WTC11 (cell line): Measurements from ENCODE around the gene SAMD13. TPM values are rescaled to one million over a fixed set of nuclear protein-coding genes. Genes with fewer than 3 reads are reported as not detected.

ENCODE experiments used
- ATAC-seq: fragments of 200-7000 bp; cut with Tn5 transposase; 2 replicates; pipeline ENCODE4 v1.10.0; 2021; ENCODE audit warnings: mild to moderate bottlenecking, moderate library complexity
- CTCF ChIA-PET: fragments of 300-600 bp; sonication (Branson Sonifier 250); formaldehyde crosslinking; loops from one replicate; lab custom pipeline; 2021; ENCODE audit warnings: antibody characterized with exemption; lab: Charles Lee
- POLR2A ChIA-PET: fragments of 350-600 bp; sonication (Branson Sonifier 250); formaldehyde crosslinking; loops from one replicate; lab custom pipeline; 2021; ENCODE audit warnings: antibody characterized with exemption; lab: Charles Lee
- DNase-seq: peaks from one replicate; pipeline ENCODE4 v3.0.0; 2021; ENCODE audit warnings: low spot score
- H3K27ac Mint-ChIP-seq: 2 replicates; pipeline ENCODE4 v1.8.0; 2021; ENCODE audit warnings: mixed read lengths
- H3K27me3 Mint-ChIP-seq: 2 replicates; pipeline ENCODE4 v1.8.0; 2021; ENCODE audit warnings: low read depth, mild to moderate bottlenecking, moderate library complexity, mixed read lengths
- H3K36me3 Mint-ChIP-seq: 2 replicates; pipeline ENCODE4 v1.8.0; 2021; ENCODE audit warnings: mixed read lengths
- H3K4me1 Mint-ChIP-seq: 2 replicates; pipeline ENCODE4 v1.8.0; 2022; ENCODE audit warnings: mixed read lengths
- H3K4me3 Mint-ChIP-seq: 2 replicates; pipeline ENCODE4 v1.8.0; 2021; ENCODE audit warnings: mild to moderate bottlenecking, moderate library complexity, mixed read lengths
- H3K9me3 Mint-ChIP-seq: 2 replicates; pipeline ENCODE4 v1.8.0; 2021; ENCODE audit warnings: mixed read lengths
- AR ChIP-seq: fragments of 250-450 bp; sonication (Bioruptor Pico); IDR thresholded peaks from 2 replicates; pipeline ENCODE4 v1.9.0; 2021; ENCODE audit warnings: mild to moderate bottlenecking
- E2F1 ChIP-seq: sonication (generic); formaldehyde crosslinking; IDR thresholded peaks from 2 replicates; pipeline ENCODE4 v1.8.0; 2022; ENCODE audit warnings: mild to moderate bottlenecking, missing genetic modification reagents
- E2F4 ChIP-seq: sonication (generic); formaldehyde crosslinking; IDR thresholded peaks from 2 replicates; pipeline ENCODE4 v1.8.1; 2022; ENCODE audit warnings: low read depth, mild to moderate bottlenecking, moderate library complexity, missing genetic modification reagents, borderline replicate concordance
- GRHL2 ChIP-seq: fragments of 250-450 bp; sonication (Bioruptor Pico); IDR thresholded peaks from 2 replicates; pipeline ENCODE4 v1.8.0; 2022; ENCODE audit warnings: mild to moderate bottlenecking, moderate library complexity; ENCODE audit not compliant: insufficient replicate concordance, severe bottlenecking
- KAT7 ChIP-seq: sonication (generic); formaldehyde crosslinking; IDR thresholded peaks from 2 replicates; pipeline ENCODE4 v1.8.1; 2023; ENCODE audit warnings: missing genetic modification reagents, mild to moderate bottlenecking, borderline replicate concordance
- STAT6 ChIP-seq: sonication (generic); formaldehyde crosslinking; conservative IDR thresholded peaks from 2 replicates; pipeline ENCODE4 v1.8.1; 2023; ENCODE audit warnings: mild to moderate bottlenecking, low read depth, missing genetic modification reagents, moderate library complexity
- TCF7 ChIP-seq: sonication (generic); formaldehyde crosslinking; IDR thresholded peaks from 2 replicates; pipeline ENCODE4 v1.8.0; 2022; ENCODE audit warnings: mild to moderate bottlenecking, low read depth, missing genetic modification reagents, moderate library complexity
- TP53 ChIP-seq: sonication (generic); formaldehyde crosslinking; IDR thresholded peaks from 2 replicates; pipeline ENCODE4 v1.8.1; 2023; ENCODE audit warnings: mild to moderate bottlenecking, missing genetic modification reagents
- ZBTB21 ChIP-seq: sonication (generic); formaldehyde crosslinking; IDR thresholded peaks from 2 replicates; pipeline ENCODE4 v1.8.1; 2023; ENCODE audit warnings: mild to moderate bottlenecking, missing genetic modification reagents, borderline replicate concordance
- ZNF121 ChIP-seq: sonication (generic); formaldehyde crosslinking; IDR thresholded peaks from 2 replicates; pipeline ENCODE4 v1.8.0; 2023; ENCODE audit warnings: missing genetic modification reagents
- ZNF219 ChIP-seq: sonication (generic); formaldehyde crosslinking; IDR thresholded peaks from 2 replicates; pipeline ENCODE4 v1.8.0; 2023; ENCODE audit warnings: missing genetic modification reagents, mild to moderate bottlenecking, borderline replicate concordance
- ZNF396 ChIP-seq: fragments of 250-450 bp; sonication (Bioruptor Pico); IDR thresholded peaks from 2 replicates; pipeline ENCODE4 v1.8.0; 2021; ENCODE audit warnings: mild to moderate bottlenecking, moderate library complexity, borderline replicate concordance
- ZNF416 ChIP-seq: fragments of 250-450 bp; sonication (Bioruptor Pico); IDR thresholded peaks from 2 replicates; pipeline ENCODE4 v1.9.0; 2021; ENCODE audit warnings: mild to moderate bottlenecking, inconsistent platforms
- total RNA-seq: library from RNA; stranded (reverse); gene quantifications from 3 replicates; pipeline ENCODE4 v1.2.3, GENCODE V29; 2021
- TF ChIP-seq, protein P1 (sequence below): sonication (generic); formaldehyde crosslinking; IDR thresholded peaks from 2 replicates; pipeline ENCODE4 v1.8.1; 2023; ENCODE audit warnings: mild to moderate bottlenecking, missing genetic modification reagents, borderline replicate concordance

SAMD13 gene
- total RNA-seq, 1 experiment from 2014 or later, result 1.8 TPM

- TF ChIP-seq, protein P1, sequence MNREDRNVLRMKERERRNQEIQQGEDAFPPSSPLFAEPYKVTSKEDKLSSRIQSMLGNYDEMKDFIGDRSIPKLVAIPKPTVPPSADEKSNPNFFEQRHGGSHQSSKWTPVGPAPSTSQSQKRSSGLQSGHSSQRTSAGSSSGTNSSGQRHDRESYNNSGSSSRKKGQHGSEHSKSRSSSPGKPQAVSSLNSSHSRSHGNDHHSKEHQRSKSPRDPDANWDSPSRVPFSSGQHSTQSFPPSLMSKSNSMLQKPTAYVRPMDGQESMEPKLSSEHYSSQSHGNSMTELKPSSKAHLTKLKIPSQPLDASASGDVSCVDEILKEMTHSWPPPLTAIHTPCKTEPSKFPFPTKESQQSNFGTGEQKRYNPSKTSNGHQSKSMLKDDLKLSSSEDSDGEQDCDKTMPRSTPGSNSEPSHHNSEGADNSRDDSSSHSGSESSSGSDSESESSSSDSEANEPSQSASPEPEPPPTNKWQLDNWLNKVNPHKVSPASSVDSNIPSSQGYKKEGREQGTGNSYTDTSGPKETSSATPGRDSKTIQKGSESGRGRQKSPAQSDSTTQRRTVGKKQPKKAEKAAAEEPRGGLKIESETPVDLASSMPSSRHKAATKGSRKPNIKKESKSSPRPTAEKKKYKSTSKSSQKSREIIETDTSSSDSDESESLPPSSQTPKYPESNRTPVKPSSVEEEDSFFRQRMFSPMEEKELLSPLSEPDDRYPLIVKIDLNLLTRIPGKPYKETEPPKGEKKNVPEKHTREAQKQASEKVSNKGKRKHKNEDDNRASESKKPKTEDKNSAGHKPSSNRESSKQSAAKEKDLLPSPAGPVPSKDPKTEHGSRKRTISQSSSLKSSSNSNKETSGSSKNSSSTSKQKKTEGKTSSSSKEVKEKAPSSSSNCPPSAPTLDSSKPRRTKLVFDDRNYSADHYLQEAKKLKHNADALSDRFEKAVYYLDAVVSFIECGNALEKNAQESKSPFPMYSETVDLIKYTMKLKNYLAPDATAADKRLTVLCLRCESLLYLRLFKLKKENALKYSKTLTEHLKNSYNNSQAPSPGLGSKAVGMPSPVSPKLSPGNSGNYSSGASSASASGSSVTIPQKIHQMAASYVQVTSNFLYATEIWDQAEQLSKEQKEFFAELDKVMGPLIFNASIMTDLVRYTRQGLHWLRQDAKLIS (CRISPR knock-in tag), result no peak
- TF ChIP-seq ZNF416, result no peak
- no peak for TF ChIP-seq TCF7 (CRISPR knock-in tag)
- TF ChIP-seq KAT7 (CRISPR knock-in tag), result no peak
- no peak for TF ChIP-seq TP53 (CRISPR knock-in tag)
Observed at GRCh38 chr1:84363622-84364021, 62.1 kb downstream of the SAMD13 start (continued).

DNA sequence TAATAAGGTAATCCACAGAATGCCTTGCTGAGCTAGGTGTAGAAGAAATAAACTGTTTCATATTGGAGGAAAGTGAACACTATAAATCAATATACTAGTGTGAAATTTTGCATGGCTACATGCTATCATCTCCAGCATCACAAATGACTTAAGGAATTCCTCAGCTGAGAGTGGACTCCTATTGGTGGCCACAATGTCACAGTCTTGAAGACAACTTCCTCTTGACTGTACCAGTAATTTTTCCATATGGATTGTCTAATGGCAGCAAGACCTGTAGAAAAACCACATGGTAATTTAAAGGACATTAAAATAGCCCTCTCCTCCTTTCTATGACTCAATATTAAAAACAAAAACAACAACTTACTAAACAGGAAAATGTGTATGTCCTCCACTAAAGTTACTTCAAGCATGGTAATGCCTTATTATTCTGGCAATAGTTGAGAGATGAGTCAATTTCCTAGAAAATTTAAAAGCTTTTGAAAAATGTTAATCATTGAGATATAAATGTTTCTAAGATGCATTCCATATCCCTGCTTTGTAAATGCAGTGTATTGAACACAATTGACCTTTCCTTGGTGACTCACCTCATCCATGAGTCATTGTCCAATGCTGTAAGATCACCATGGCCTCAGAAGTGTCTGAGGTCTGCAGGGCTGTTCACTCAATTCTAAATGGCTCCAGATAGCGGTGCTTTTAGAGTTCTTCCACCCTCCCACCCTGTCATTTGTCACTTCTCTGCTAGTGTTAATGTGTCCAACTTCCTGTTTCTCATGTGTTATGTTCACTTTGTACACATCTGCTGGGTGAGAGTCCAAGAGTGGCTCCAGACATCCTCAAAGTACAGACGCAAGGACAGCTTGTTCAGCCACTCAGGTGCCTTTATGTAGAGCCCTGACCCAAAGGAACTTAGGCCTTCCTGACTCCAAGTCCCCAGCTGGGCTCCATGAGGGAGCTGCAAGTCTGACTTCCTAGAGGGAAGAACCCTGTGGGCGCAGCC is 64.0 kb downstream of the SAMD13 start:
- Mint-ChIP-seq H3K27ac (no peak overlapping the region), H3K27me3 (no peaks in the 10 kb centered on the region; the same call in 1 of the 2 replicates), H3K4me1 (no peaks in the 10 kb centered on the region), H3K4me3 (no peak overlapping the region), H3K9me3 (0 out of 2 replicates have a peak, but pooled peaks cover 5% of the 10 kb centered on the region), H3K36me3 (no peaks in the 10 kb centered on the region)
- POLR2A ChIA-PET, result no interaction called here
- ATAC-seq (no peak), DNase-seq (no peak)
- CTCF ChIA-PET, result no interaction called here
- TF ChIP-seq E2F4 (CRISPR knock-in tag) (no peak), ZNF121 (CRISPR knock-in tag) (no peak), E2F1 (CRISPR knock-in tag) (no peak), ZBTB21 (no peak), GRHL2 (CRISPR knock-in tag) (no peak), ZNF219 (CRISPR knock-in tag) (no peak), ZNF416 (no peak), ZNF396 (no peak), STAT6 (CRISPR knock-in tag) (no peak), AR (CRISPR knock-in tag) (no peak)
- TF ChIP-seq, all 79 proteins: peak for 0
